Measurements from ENCODE around the gene AACS.
"Not testable (repeated sequence)": the region's sequence is repeated elsewhere in the genome, so short reads cannot be mapped to it uniquely, and the experiment has no call there.

Gene AACS, protein sequence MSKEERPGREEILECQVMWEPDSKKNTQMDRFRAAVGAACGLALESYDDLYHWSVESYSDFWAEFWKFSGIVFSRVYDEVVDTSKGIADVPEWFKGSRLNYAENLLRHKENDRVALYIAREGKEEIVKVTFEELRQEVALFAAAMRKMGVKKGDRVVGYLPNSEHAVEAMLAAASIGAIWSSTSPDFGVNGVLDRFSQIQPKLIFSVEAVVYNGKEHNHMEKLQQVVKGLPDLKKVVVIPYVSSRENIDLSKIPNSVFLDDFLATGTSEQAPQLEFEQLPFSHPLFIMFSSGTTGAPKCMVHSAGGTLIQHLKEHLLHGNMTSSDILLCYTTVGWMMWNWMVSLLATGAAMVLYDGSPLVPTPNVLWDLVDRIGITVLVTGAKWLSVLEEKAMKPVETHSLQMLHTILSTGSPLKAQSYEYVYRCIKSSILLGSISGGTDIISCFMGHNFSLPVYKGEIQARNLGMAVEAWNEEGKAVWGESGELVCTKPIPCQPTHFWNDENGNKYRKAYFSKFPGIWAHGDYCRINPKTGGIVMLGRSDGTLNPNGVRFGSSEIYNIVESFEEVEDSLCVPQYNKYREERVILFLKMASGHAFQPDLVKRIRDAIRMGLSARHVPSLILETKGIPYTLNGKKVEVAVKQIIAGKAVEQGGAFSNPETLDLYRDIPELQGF
- total RNA-seq: 17.4 reads per million, percentile 44 among the genes with 10 or more reads in this experiment

DNA sequence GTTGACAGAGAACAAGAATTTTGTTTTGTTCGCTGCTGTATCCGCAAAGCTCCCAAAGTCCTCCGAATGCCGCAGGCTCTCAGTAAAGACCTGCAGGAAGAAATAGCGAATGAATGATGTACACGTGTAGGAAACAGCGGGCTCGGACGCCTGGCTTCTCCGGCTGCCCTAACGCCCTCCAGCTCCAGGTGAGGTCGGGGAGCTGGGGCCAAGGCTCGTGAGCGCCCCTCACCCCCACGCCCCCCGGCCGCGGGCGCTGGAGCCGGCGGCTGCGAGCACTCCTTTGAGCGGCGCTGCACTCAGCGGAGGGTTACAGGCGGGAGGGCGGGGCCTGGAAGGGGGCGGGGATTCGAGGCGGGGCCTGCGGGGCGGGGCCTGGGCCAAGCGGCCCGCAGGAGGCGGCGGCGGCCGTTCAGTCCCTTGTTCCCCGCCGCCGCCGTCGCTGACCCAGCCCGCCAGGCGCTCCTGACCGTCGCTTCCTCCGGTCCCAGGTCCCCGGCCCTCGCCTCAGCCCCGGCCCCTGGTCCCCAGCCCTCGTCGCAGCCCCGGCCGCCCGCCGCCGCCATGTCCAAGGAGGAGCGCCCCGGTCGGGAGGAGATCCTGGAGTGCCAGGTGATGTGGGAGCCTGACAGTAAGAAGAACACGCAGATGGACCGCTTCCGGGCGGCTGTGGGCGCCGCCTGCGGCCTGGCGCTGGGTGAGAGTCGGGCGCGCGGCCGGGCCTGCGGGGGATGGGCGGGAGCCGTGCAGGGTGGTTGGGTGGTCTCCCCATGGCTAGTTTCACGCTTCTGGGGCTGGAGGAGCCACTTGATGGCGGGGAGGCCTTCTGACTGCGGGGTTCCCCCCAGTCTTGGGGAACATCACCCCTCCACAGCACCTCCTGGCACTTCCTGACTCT lies at the start of gene AACS:
AACS (plus strand) TSS at position 415 of the 898 bp plus-strand sequence; CDS start at position 565, 150 bp downstream.
- DNase-seq: peak; percentile 70

DNA sequence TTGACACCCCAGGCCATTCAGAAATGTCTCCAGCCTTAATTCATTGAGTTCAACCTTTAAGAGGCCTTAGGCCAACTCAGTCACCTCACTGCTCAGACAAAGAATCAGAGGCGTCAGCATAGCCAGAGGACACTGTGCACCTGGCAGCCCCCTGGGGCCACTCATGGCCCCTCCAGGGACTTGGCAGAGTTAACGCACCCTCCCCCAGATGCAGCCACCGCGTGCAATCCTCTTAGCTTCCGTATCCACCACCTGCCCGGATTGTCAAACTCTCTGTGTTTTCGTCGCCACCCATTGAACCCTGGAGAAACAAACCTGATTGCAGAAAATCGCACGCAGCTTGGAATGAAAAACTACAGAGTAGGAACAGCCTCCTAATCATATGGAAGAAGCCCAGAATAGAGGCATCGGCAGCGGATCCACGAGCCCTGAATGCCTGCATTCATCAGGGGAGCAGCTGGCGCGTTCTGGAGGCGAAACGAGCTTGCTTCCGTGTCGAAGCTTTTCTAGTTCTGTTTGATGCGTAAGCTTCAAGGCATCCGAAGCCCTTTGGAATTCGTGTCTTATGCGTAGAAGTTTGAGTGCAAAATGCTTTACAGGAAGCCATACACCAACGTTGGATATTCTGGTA lies 49.4 kb upstream of the AACS start:
- DNase-seq: no peak

DNA sequence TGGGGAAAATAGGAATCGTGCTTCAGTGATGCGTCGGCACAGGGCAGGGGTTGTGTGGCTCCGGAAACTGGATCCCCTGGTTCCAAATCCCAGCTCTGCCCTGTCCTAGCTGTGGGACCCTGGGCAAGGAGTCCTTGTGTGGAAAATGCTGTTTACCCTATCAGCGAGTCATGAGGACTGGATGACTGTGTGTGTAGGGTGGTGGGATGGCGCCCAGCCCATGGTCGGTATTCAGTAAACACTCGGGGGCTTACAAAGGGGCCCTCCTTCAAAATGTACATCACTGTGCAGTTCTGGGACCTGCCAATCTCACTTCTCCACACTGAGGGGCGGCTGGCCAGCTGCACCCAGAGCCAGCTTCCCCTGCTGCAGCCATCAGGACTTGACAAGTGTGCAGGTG lies 47.4 kb upstream of the AACS start:
- DNase-seq: no peak

DNA sequence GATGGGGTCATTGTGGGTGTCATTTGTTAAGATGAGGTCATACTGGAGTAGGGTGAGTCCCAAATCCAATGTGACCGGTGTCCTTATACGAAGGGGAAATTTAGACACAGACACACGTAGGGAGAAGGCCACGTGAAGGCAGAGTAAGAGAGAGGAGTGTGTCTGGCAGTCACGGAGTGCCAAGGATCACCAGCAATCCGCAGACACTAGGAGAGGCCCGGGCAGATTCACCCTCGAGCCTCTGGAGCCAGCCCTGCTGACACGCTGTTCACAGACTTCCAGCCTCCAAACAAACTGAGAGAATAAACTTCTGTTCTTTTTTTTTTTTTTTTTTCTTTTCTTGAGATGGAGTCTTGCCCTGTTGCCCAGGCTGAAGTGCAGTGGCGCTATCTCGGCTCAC lies 46.9 kb upstream of the AACS start:
- DNase-seq: no peak

DNA sequence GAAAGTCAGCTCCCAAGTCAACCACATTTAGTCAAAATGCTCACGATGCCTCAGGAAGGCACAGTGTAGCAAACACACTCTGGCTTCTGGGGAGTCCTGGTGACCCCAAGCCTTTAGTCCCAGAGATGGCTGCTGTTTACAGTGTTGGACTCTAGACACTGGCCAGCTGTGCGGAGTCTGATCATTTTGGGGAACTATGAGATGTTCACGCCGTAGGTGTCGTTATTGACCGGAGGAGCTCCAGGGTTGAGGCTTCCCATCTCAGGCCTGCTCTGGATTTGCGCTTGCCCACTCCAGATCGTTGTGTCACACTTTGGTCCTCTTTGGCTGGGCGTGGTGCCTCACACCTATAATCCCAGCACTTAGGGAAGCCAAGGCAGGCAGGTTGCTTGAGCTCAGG lies 44.1 kb upstream of the AACS start:
- no peak for DNase-seq

DNA sequence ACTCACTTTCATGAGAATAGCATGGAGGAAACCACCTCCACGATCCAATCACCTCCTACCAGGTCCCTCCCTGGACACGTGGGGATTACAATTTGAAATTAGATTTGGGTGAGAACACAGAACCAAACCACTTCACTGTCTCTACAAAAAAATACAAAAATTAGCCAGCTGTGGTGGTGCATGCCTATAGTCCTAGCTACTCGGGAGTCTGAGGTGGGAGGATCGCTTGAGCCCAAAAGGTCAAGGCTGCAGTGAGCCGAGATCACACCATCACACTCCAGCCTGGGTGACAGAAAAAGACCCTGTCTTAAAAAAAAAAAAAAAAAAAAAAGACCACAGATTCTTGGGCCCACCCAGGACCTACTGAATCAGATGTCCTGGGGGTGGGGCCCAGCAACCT lies 43.5 kb upstream of the AACS start:
- DNase-seq: no peak

DNA sequence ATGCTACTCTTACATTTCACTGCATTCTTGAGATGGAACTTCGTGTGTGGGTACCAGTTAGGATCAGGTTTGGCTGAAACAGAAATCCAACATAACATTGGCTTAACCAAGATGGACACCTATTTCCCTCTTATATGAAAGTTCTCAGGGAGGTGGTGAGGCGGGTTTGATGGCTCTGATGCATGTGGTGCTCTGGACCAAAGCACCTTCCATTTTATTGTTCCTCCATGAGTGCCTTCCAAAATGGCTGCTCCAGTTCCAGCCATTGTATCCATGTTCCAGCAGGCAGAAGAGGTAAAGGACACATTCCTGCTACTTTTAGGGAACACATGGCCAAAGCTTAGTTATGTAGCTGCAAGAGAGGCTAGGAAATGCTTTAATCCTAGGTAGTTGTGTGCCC lies 42.2 kb upstream of the AACS start:
- DNase-seq: no peak

DNA sequence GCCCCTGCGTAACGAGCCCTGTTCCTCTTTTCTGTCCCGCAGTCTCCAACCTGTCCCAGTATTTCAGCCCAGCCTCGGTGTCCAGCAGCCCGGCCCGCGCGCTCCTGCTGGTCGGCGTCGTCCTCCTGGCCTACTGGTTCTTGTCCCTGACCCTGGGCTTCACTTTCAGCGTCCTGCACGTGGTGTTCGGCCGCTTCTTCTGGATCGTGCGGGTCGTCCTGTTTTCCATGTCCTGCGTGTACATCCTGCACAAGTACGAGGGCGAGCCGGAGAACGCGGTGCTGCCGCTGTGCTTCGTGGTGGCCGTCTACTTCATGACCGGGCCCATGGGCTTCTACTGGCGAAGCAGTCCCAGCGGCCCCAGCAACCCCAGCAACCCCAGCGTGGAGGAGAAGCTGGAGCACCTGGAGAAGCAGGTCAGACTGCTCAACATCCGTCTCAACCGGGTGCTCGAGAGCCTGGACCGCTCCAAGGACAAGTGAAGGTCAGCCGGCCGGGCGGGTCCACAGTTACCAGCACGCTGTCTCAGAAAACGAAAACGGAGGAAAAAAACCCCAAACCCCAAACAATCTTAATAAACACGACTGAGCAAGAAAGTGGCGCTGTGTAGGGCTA lies 40.2 kb upstream of the AACS start:
- no peak for DNase-seq

DNA sequence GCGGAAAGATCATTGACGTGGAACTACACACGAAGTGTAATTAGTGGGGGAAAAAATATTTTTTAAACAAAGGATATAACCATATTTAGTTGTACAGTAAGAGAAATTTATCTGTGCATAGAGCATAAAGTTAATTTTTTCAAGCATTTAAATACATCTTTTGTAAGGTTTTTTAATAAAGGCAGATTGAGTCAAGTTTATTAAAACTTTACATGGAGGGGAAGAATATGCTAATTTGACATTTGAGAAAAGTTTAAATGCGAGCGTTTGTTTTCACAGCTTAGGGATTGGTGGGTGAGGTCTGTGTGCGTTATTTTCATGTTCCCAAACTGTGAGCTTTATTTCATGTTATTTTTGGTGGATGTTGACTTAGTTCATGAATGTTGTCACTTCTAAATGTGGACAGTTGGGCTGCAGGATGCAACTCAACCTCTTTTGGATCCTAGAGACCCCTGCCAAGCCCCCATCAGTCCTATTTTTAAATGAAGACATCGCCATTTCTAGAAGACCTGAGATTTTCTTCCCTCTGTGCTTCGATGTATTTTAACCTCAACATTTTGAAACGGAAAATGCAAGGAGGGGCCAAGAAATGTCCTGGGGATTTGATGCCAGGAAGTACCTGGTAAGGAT lies 39.5 kb upstream of the AACS start:
- DNase-seq: no peak

DNA sequence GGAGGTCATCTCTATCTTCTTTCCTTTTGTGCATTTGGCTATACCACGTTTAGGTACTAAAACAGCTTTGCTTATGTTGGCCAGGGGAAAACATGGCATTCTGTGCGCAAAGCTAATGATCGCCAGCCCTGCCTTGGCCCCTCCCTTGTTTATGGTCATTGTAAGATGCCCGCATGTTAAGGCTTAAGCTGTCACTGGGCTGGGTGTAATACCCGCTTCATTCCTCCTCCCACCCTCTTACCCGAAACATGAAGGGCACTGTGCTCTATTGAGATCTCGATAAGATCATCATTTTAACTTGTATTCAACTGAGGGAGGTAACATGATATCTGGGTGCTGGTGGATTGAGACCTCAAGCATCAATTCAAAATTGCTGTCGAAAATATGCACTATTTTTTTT lies 37.1 kb upstream of the AACS start:
- DNase-seq: no peak

DNA sequence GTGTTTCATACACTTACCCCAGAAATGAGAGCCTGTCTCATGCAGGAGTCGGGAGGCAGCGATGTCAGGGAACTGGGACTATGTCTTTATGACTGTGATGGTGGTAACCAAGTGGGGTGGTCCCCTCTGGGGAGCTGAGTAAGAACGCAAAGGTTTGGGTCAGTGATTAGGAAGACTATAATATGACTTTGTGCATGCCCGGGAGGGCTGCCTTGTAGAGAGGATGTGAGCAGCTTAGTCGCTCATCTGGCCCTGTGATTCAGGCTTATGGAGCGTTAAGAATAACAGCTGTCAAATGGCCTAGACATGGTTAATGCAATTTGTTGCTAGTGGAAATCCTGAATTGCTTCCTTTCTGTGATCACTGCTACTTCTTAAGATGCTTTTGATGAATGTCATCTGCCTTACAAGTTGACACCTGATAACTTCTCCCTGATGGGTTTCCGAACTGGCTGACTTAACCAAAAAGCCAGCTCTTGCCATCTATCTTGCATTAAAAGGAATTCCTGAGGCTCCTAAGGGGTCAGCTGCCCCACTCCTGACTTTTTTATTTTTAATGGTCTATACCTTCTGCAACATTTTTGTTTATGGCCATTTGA lies 35.4 kb upstream of the AACS start:
- no peak for DNase-seq

DNA sequence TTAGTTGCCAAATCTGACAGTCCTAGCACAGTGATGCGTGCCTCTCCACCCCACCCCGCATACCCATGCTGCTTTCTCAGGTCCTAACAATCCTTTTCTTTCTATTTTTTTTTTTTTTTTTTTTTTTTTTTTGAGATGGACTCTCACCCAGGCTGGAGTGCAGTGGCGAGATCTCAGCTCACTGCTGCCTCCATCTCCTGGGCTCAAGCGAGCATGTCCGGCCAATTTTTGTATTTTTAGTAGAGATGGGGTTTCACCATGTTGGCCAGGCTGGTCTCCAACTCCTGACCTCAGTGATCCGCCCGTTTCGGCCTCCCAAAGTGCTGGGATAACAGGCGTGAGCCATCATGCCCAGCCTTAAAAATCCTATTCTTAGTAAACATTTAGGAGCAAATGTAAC lies 33.8 kb upstream of the AACS start:
- DNase-seq: not testable (repeated sequence)

DNA sequence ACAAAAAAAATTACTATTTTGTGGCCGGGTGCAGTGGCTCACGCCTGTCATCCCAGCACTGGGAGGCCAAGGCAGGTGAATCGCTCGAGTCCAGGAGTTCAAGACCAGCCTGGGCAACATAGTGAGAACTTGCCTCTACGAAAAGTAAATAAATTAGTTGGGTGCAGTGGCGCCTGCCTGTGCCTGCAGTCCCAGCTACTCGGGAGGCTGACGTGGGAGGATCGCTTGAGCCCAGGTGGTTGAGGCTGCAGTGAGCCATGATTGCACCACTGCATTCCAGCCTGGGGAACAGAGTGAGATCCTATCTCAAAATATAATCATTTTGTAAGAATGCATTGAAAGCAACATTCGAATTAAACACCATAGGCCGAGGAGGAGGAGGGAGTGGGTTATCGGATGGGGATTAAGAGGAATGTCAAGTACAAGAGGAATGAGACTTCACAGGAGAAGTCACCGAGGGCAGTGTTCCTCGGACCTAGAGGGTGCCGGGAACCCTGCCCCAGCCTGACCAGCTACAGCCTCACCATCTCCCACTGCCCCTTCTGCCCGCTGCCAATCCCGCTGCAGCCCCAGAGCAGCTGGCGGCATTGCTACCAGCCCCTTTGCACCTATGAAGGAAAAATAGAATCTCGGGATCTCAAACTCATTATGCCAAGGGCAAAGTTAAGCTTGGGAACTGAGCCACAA lies 32.6 kb upstream of the AACS start:
- DNase-seq: no peak

DNA sequence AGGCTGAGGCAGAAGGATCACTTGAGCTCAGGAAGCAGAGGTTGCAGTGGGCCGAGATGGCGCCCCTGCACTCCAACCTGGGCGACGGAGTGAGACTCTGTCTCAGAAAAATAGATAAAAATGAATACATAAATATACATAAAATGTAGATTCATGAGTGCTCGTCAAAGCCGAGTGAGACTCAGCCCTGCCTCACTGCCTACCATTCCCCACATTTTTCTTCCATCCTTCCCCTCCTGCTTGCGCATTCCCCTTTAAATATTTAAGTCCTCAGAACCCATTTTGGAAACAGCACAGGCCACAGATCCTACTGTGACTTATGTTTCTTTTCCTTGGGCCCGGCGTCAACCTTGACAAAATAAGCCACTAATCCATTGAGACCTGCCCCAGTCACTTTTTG lies 31.9 kb upstream of the AACS start:
- no peak for DNase-seq

DNA sequence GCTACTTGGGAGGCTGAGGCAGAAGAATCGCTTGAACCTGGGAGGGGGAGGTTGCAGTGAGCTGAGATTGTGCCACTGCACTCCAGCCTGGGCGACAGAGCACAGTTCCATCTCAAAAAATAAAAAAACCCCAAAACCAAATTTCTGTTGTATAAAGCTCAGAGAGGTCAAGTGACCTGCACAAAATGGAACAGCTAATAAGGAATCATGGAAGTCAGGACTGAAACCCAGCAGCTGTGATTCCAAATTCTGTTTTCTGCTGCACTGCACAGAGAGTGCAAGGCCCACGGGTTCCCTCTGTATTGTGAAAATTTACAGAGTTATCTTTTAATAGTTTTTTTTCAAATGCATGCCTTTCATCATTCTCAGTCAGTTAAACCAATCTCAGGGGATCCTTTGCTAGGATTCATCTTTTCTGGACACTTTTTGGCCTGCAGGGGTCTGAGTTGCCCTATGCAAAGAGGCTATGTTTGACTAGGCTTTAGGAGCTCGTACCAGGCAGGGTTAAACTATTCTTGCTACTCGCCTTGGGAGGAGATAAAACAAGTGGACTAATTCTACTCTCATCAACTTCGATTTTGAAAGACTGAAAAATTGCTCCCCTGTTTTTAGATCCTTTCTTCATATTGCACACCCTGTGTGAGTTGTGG lies 26.1 kb upstream of the AACS start:
- no peak for DNase-seq

DNA sequence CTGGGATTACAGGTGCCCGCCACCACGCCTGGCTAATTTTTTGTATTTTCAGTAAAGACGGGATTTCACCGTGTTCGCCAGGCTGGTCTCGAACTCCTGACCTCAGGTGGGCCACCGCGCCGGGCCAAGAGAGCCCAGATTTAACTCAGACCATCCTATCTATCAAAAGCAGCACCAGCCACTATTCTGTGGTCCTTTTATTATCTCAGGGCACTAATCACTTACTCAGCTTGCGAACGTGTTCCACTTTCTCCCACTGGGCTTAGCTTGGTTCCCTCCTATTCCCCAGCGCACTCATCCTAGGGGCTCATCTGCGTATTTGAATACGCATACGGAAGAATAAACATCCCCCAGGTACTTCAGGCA lies 16.2 kb upstream of the AACS start:
- no peak for DNase-seq

DNA sequence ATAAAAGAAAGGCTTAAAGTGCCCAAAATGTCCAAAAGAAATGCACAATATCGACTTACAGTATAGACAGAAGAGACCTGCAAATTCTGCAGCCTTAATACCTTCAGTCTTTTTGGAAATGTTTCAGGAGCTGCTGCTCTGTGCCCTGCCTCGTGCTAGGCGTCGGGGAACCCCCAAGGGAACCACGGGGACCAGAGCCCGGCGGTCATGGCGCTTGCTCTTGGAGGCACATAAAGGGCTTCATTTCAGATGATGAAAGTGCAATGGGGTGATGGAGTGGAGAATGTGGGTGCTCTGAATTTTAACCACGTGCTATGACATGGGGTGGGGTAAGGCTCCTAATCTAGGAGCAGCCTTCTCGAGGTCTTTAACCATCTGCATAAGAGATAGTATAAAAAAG lies 14.8 kb upstream of the AACS start:
- no peak for DNase-seq

DNA sequence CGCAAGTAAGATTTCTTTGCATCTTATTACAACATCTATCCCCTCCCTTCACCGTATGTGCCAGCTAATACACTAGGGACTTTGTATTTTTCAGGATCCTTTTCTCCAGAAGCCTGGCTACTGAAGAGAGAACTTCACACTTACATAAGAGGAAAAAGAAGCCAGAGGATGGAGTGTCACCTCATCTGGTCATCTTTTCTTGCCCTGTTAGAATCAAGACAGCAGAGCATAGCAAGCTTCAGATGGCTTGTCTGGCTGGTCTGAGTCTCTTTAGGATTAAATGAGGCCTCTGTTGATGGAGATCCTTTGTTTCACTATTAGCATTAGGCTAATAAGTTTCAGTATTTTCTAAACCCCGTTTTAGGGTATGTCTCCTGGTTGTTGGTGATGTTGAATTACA lies 14.4 kb upstream of the AACS start:
- DNase-seq: no peak

DNA sequence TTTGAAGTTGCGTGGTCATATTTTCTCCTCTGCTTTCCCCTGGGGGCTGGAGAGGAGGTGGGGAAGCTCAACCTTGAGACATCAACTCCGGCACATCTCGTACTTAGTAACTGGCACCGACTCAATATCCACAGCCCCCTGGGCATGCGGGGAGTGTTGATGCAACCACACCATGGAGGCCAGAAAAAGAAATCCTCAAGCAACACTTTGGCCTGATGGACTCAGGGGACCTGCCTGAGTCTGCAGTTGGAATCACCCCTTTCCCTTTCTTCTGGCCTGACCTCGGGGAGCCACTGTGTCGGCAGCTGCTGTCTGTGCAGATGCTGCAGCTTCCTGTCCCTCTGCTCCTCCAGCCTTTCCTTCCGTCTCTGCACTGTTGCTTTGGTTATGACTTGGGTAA lies 11.4 kb upstream of the AACS start:
- DNase-seq: no peak

DNA sequence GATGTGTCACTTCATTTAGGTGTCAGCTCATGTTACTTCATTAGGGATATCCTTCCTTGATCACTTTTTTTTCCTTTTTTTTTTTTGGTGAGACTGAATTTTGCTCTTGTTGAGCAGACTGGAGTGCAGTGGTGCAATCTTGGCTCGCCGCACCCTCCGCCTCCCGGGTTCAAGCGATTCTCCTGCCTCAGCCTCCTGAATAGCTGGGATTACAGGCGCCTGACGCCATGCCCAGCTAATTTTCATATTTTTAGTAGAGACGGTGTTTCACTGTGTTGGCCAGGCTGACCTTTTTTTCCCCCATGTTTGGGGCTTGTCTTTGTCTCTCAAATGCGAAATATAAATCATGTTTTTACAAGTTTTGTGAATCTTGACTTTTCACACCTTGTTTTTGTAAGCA lies 9.6 kb upstream of the AACS start:
- no peak for DNase-seq

Measured in effector CD4-positive, alpha-beta T cell (primary cell).